H1 (cell line): ENCODE measurements around the gene NFATC1. TPM values are rescaled to one million over a fixed set of nuclear protein-coding genes. Genes with fewer than 3 reads are reported as not detected.

Experiments
- CTCF ChIA-PET: fragments of 300-600 bp; sonication (Branson Sonifier 250); formaldehyde crosslinking; loops from one replicate; lab custom pipeline; 2021; ENCODE audit not compliant: partially characterized antibody; lab: Charles Lee
- POLR2A ChIA-PET: fragments of 300-600 bp; sonication (Branson Sonifier 250); formaldehyde crosslinking; loops from one replicate; lab custom pipeline; 2021; ENCODE audit warnings: inconsistent platforms; ENCODE audit not compliant: partially characterized antibody; lab: Charles Lee
- DNase-seq, 2 experiments: peaks; one replicate each; pipeline versions ENCODE4 v3.0.0 to v3.0.0-alpha.2; 2010 to 2022; ENCODE audit warnings: low spot score in 2 of 2, low read depth in 1 of 2, mixed read lengths in 1 of 2
- FAIRE-seq: peaks from 2 replicates; lab custom pipeline; 2011; peaks lifted over from hg19 to GRCh38; lab: Jason Lieb, UNC
- H2AFZ ChIP-seq: 2 replicates; pipeline ENCODE4 v1.8.1; 2012; ENCODE audit warnings: low read length, inconsistent platforms
- H2AK5ac ChIP-seq: 2 replicates; pipeline ENCODE4 v1.6.1; 2013; ENCODE audit warnings: low read depth, low read length
- H2BK120ac ChIP-seq: replicated peaks from 2 replicates; pipeline ENCODE3; 2013; ENCODE audit warnings: low read depth, low read length, inconsistent platforms
- H2BK12ac ChIP-seq: 2 replicates; pipeline ENCODE4 v1.6.1; 2013; ENCODE audit warnings: low read depth, low read length
- H2BK15ac ChIP-seq: 2 replicates; pipeline ENCODE4 v1.6.1; 2013; ENCODE audit warnings: low read length
- H2BK20ac ChIP-seq: 2 replicates; pipeline ENCODE4 v1.6.1; 2013; ENCODE audit warnings: low read length
- H2BK5ac ChIP-seq: 2 replicates; pipeline ENCODE4 v1.6.1; 2013; ENCODE audit warnings: low read depth, low read length
- H3K14ac ChIP-seq: 2 replicates; pipeline ENCODE4 v1.6.1; 2013; ENCODE audit warnings: inconsistent platforms; ENCODE audit not compliant: insufficient read length
- H3K18ac ChIP-seq: 2 replicates; pipeline ENCODE4 v1.6.1; 2013; ENCODE audit warnings: low read length; ENCODE audit errors: extremely low read depth
- H3K23ac ChIP-seq: 2 replicates; pipeline ENCODE4 v1.6.1; 2013; ENCODE audit warnings: inconsistent platforms; ENCODE audit not compliant: insufficient read length
- H3K23me2 ChIP-seq: 2 replicates; pipeline ENCODE4 v1.6.1; 2013; ENCODE audit warnings: low read depth, low read length
- H3K27ac ChIP-seq: 2 replicates; pipeline ENCODE4 v1.6.1; 2011; ENCODE audit warnings: low read depth, low read length, inconsistent platforms
- H3K27me3 ChIP-seq, 4 experiments: replicated peaks in 1 of 4; 1 replicate in 1 of 4; 2 replicates in 3 of 4; pipeline versions ENCODE4 v1.6.1 to v1.8.1; 2011 to 2013; ENCODE audit warnings: low read length in 3 of 4, mild to moderate bottlenecking in 3 of 4, inconsistent platforms in 2 of 4, mixed read lengths in 2 of 4, moderate library complexity in 1 of 4; ENCODE audit not compliant: control insufficient read depth in 3 of 4, insufficient read depth in 3 of 4; ENCODE audit errors: extremely low read depth in 1 of 4
- H3K36me3 ChIP-seq, 4 experiments: 2 replicates each; pipeline versions ENCODE4 v1.6.1 to v1.8.1; 2011 to 2013; ENCODE audit warnings: mild to moderate bottlenecking in 4 of 4, low read length in 3 of 4, moderate library complexity in 2 of 4, control low read depth in 1 of 4, inconsistent platforms in 1 of 4; ENCODE audit not compliant: insufficient read depth in 4 of 4, control insufficient read depth in 2 of 4
- H3K4ac ChIP-seq: replicated peaks from 2 replicates; pipeline ENCODE3; 2013; ENCODE audit warnings: low read length, low read depth, mixed read lengths, inconsistent platforms; ENCODE audit not compliant: insufficient read length
- H3K4me1 ChIP-seq, 4 experiments: replicated peaks in 1 of 4; 1 replicate in 1 of 4; 2 replicates in 3 of 4; pipeline versions ENCODE4 v1.6.1 to v1.8.1; 2011 to 2013; ENCODE audit warnings: low read length in 3 of 4, inconsistent platforms in 2 of 4, mixed read lengths in 1 of 4; ENCODE audit not compliant: insufficient read depth in 4 of 4, control insufficient read depth in 3 of 4
- H3K4me2 ChIP-seq, 2 experiments: 2 replicates each; pipeline versions ENCODE4 v1.6.1 to v1.8.1; 2011 to 2013; ENCODE audit warnings: low read depth in 2 of 2, low read length in 2 of 2, control low read depth in 1 of 2, inconsistent platforms in 1 of 2, mild to moderate bottlenecking in 1 of 2; ENCODE audit not compliant: insufficient read depth in 1 of 2
- H3K4me3 ChIP-seq, 4 experiments: fragments of 200-600, 300-600 bp in 1 of 4; sonication (generic), shearing (Covaris generic), sonication (Bioruptor Twin) in 1 of 4; 2 replicates each; pipeline versions ENCODE4 v1.5.1 to v1.8.1; 2011 to 2016; ENCODE audit warnings: low read length in 4 of 4, low read depth in 3 of 4, control low read depth in 2 of 4, inconsistent platforms in 2 of 4, mild to moderate bottlenecking in 2 of 4, mixed read lengths in 1 of 4, moderate library complexity in 1 of 4; ENCODE audit not compliant: insufficient read depth in 2 of 4; ENCODE audit errors: extremely low read depth in 1 of 4
- H3K56ac ChIP-seq: replicated peaks from 2 replicates; pipeline ENCODE3; 2013; ENCODE audit warnings: low read depth, mild to moderate bottlenecking, mixed read lengths, low read length, inconsistent platforms; ENCODE audit not compliant: insufficient read length
- H3K79me1 ChIP-seq: 2 replicates; pipeline ENCODE4 v1.6.1; 2013; ENCODE audit warnings: low read depth, low read length, control low read depth
- H3K79me2 ChIP-seq, 2 experiments: 2 replicates each; pipeline versions ENCODE4 v1.6.1 to v1.8.1; 2012 to 2013; ENCODE audit warnings: low read length in 2 of 2, mild to moderate bottlenecking in 2 of 2, inconsistent platforms in 1 of 2; ENCODE audit not compliant: insufficient read depth in 2 of 2, control insufficient read depth in 1 of 2
- H3K9ac ChIP-seq, 4 experiments: replicated peaks in 1 of 4; 1 replicate in 1 of 4; 2 replicates in 3 of 4; pipeline versions ENCODE4 v1.6.1 to v1.8.1; 2011 to 2013; ENCODE audit warnings: low read depth in 3 of 4, low read length in 3 of 4, control low read depth in 2 of 4, mild to moderate bottlenecking in 2 of 4, moderate library complexity in 2 of 4, inconsistent platforms in 1 of 4; ENCODE audit errors: extremely low read depth in 1 of 4
- H3K9me3 ChIP-seq, 2 experiments: 2 replicates each; pipeline versions ENCODE4 v1.6.1 to v1.8.1; 2012 to 2013; ENCODE audit warnings: mild to moderate bottlenecking in 2 of 2, moderate library complexity in 2 of 2, control low read depth in 1 of 2, inconsistent platforms in 1 of 2, low read depth in 1 of 2, low read length in 1 of 2, mixed read lengths in 1 of 2; ENCODE audit not compliant: insufficient read depth in 2 of 2
- H4K20me1 ChIP-seq, 2 experiments: replicated peaks in 1 of 2; 2 replicates each; pipeline versions ENCODE3 to v1.8.1; 2011 to 2013; ENCODE audit warnings: inconsistent platforms in 2 of 2, low read length in 2 of 2, mild to moderate bottlenecking in 1 of 2; ENCODE audit not compliant: insufficient read depth in 2 of 2, control insufficient read depth in 1 of 2
- H4K5ac ChIP-seq: 2 replicates; pipeline ENCODE4 v1.6.1; 2013; ENCODE audit warnings: low read length, low read depth, mixed read lengths, inconsistent platforms; ENCODE audit not compliant: insufficient read length
- H4K8ac ChIP-seq: 2 replicates; pipeline ENCODE4 v1.8.0; 2013; ENCODE audit warnings: mild to moderate bottlenecking, moderate library complexity, low read length, inconsistent platforms; ENCODE audit not compliant: insufficient read depth; ENCODE audit errors: extremely low read depth
- H4K91ac ChIP-seq: replicated peaks from 2 replicates; pipeline ENCODE3; 2013; ENCODE audit warnings: low read length, mixed read lengths, inconsistent platforms; ENCODE audit not compliant: insufficient read length
- EGR1 ChIP-seq: IDR thresholded peaks from 2 replicates; pipeline ENCODE4 v1.6.1; 2011; ENCODE audit warnings: low read depth, low read length, borderline replicate concordance
- PHF8 ChIP-seq: fragments of 200-600 bp; sonication (generic); conservative IDR thresholded peaks from 2 replicates; pipeline ENCODE4 v1.7.1; 2012; ENCODE audit warnings: low read depth, mild to moderate bottlenecking, inconsistent platforms, low read length, moderate library complexity
- WGBS, 2 experiments: shearing (Covaris generic) in 1 of 2; methylation state at CpG; one replicate each; pipeline versions ENCODE4 v1.1.6 to v1.1.7; 2013 to 2015; ENCODE audit warnings: low lambda C conversion rate in 2 of 2, mixed read lengths in 2 of 2, inconsistent platforms in 1 of 2, low coverage in 1 of 2, missing lambda C conversion rate in 1 of 2; ENCODE audit not compliant: insufficient replicate concordance in 2 of 2, insufficient coverage in 1 of 2, insufficient read length in 1 of 2; ENCODE audit errors: extremely low coverage in 1 of 2, missing lambda C conversion rate in 1 of 2; 5-methylcytosine and 5-hydroxymethylcytosine counted together
- polyA plus RNA-seq, 7 experiments: library from polyadenylated mRNA; depleted of rRNA in 3 of 7; stranded (reverse) in 5 of 7; unstranded in 2 of 7; fragments of >200 nt in 5 of 7; fragments of 200-250 nt in 2 of 7; gene quantifications; 1 replicate in 5 of 7; 2 replicates in 1 of 7; 4 replicates in 1 of 7; pipeline versions ENCODE4 v1.2.1 to v1.2.3, GENCODE V29; 2011 to 2013; ENCODE audit warnings: missing spikeins in 2 of 7, mixed read lengths in 2 of 7
- total RNA-seq: library from RNA; stranded (reverse); fragmentation: NEBNext Ultra II Directional; extraction: Animal tissue kit (Norgen Biotek cat#: 25700); gene quantifications from 2 replicates; pipeline ENCODE4 v1.2.1, GENCODE V29; 2021

Gene NFATC1
- total and polyA plus RNA-seq, 2 of the 8 experiments (the other 6 are each of a cell fraction or from before 2014, with no cell fraction given): 2.0 to 6.6 TPM

- CTCF ChIA-PET: interaction anchor here (1.2 to 2.7 kb wide), 4 partner anchors 9 to 58 kb away, joined by 3 to 9 read pairs (median 4); no protein-coding TSS in a partner anchor
- H4K8ac ChIP-seq: peak overlapping the region; percentile 22; the same call in 1 of the 2 replicates
- no peak overlapping the region for H4K91ac ChIP-seq
- H3K18ac ChIP-seq: no peak overlapping the region
- no peaks in the 10 kb centered on the region for H3K79me1 ChIP-seq
- H3K36me3 ChIP-seq: no peaks in the 10 kb centered on the region
- H2AK5ac ChIP-seq: no peak overlapping the region
- H3K9me3 ChIP-seq: no peaks in the 10 kb centered on the region
- no peak overlapping the region for H2BK12ac ChIP-seq
- DNase-seq (no peak), FAIRE-seq (no peak)
- peaks cover 0 to 2% of the 10 kb centered on the region in 2 experiments for H4K20me1 ChIP-seq
- H3K4me3 ChIP-seq: no peak overlapping the region
- TF ChIP-seq EGR1 (peak; percentile 54), PHF8 (no peak)
- POLR2A ChIA-PET: no interaction called here
- H3K27me3 ChIP-seq: no peaks in the 10 kb centered on the region
- H3K4ac ChIP-seq: no peak overlapping the region
- no peak overlapping the region for H3K27ac ChIP-seq
- H3K23ac ChIP-seq: no peak overlapping the region
- H3K9ac ChIP-seq: no peak overlapping the region
- H3K56ac ChIP-seq: no peak overlapping the region
- H4K5ac ChIP-seq: no peak overlapping the region
- H2BK15ac ChIP-seq: no peak overlapping the region
- no peak overlapping the region for H3K14ac ChIP-seq
- no peaks in the 10 kb centered on the region for H3K79me2 ChIP-seq
- H2BK120ac ChIP-seq: no peak overlapping the region
- H2BK5ac ChIP-seq: no peak overlapping the region
- no peak overlapping the region for H3K4me2 ChIP-seq
- H3K23me2 ChIP-seq: no peaks in the 10 kb centered on the region
- no peak overlapping the region for H2BK20ac ChIP-seq
- WGBS, 2 experiments: 91% methylated on average over 37 of the region's 37 CpGs; no CpG with 5 or more reads in 1 of the 2 experiments
- no peak overlapping the region for H2AFZ ChIP-seq
- H3K4me1 ChIP-seq: no peaks in the 10 kb centered on the region
Observed at GRCh38 chr18:79438898-79439627, 43.3 kb downstream of the NFATC1 start.
